DOHH2 (cell line): ENCODE data around the gene FNDC3B.

Experiments used
- H3F3A ChIP-seq: fragments of 200-600 bp; sonication (generic), shearing (Covaris generic); 2 replicates; pipeline ENCODE4 v1.6.0; 2016; ENCODE audit warnings: antibody characterized with exemption, mild to moderate bottlenecking; ENCODE audit not compliant: control insufficient read depth, insufficient read depth
- H3K27ac ChIP-seq: fragments of 200-600 bp; sonication (generic); 2 replicates; pipeline ENCODE4 v1.5.1; 2014; ENCODE audit warnings: low read depth, mild to moderate bottlenecking, low read length, moderate library complexity
- H3K27me3 ChIP-seq: fragments of 200-600 bp; sonication (generic); 2 replicates; pipeline ENCODE4 v1.6.1; 2014; ENCODE audit warnings: mild to moderate bottlenecking, low read length, mixed read lengths; ENCODE audit not compliant: control insufficient read depth
- H3K36me3 ChIP-seq: fragments of 200-600 bp; sonication (generic); 2 replicates; pipeline ENCODE4 v1.6.1; 2014; ENCODE audit warnings: mild to moderate bottlenecking, low read length, moderate library complexity, mixed read lengths; ENCODE audit not compliant: control insufficient read depth
- H3K4me1 ChIP-seq: fragments of 200-600 bp; sonication (generic); 2 replicates; pipeline ENCODE4 v1.6.1; 2014; ENCODE audit warnings: mild to moderate bottlenecking, low read length, mixed read lengths; ENCODE audit not compliant: control insufficient read depth
- H3K4me2 ChIP-seq: fragments of 200-600 bp; sonication (generic); 2 replicates; pipeline ENCODE4 v1.6.0; 2014; ENCODE audit warnings: mild to moderate bottlenecking, low read length, moderate library complexity
- H3K4me3 ChIP-seq: fragments of 200-600 bp; sonication (generic); 2 replicates; pipeline ENCODE4 v1.5.1; 2014; ENCODE audit warnings: mild to moderate bottlenecking, low read length, mixed read lengths
- H3K79me2 ChIP-seq: fragments of 200-600 bp; sonication (generic); 2 replicates; pipeline ENCODE4 v1.6.1; 2014; ENCODE audit warnings: mild to moderate bottlenecking, low read length, mixed read lengths; ENCODE audit not compliant: control insufficient read depth
- H3K9me2 ChIP-seq: fragments of 200-600 bp; sonication (generic); replicated peaks from 2 replicates; pipeline ENCODE4 v1.6.1; 2014; ENCODE audit warnings: mild to moderate bottlenecking, low read length, mixed read lengths; ENCODE audit not compliant: control insufficient read depth
- H3K9me3 ChIP-seq: fragments of 200-600 bp; sonication (generic); 2 replicates; pipeline ENCODE4 v1.6.1; 2014; ENCODE audit warnings: antibody characterized with exemption, low read length, mixed read lengths; ENCODE audit not compliant: control insufficient read depth, insufficient read depth
- H4K20me1 ChIP-seq: fragments of 200-600 bp; sonication (generic); 2 replicates; pipeline ENCODE4 v1.6.0; 2014; ENCODE audit warnings: low read depth, mild to moderate bottlenecking, antibody characterized with exemption, low read length, moderate library complexity; ENCODE audit not compliant: control insufficient read depth, insufficient read depth
- CTCF ChIP-seq: fragments of 200-600 bp; sonication (generic); IDR thresholded peaks from one replicate; pipeline ENCODE4 v1.5.1; 2014; ENCODE audit warnings: antibody characterized with exemption, mild to moderate bottlenecking, low read depth, low read length; ENCODE audit not compliant: poor library complexity, severe bottlenecking
- EZH2phosphoT487 ChIP-seq: fragments of 200-600 bp; sonication (generic); IDR thresholded peaks from 2 replicates; pipeline ENCODE4 v1.6.1; 2017; ENCODE audit warnings: borderline replicate concordance, mild to moderate bottlenecking, antibody characterized with exemption, low read length, moderate library complexity, mixed read lengths

The FNDC3B gene

GRCh38 chr3:172177803-172178316 lies 138.5 kb downstream of the FNDC3B start:
- H3K27ac ChIP-seq, result no peak overlapping the region

GRCh38 chr3:172179680-172180399 lies 140.5 kb downstream of the FNDC3B start:
- H3K4me2 ChIP-seq, result no peak overlapping the region
- no peaks in the 10 kb centered on the region for H3F3A ChIP-seq
- H3K27ac ChIP-seq, result no peak overlapping the region
- TF ChIP-seq EZH2phosphoT487 (no peak), CTCF (no peak)
- H3K79me2 ChIP-seq, result no peaks in the 10 kb centered on the region
- H4K20me1 ChIP-seq, result no peaks in the 10 kb centered on the region
- H3K27me3 ChIP-seq, result no peaks in the 10 kb centered on the region
- H3K9me2 ChIP-seq, result no peaks in the 10 kb centered on the region
- H3K4me1 ChIP-seq, result no peaks in the 10 kb centered on the region
- H3K36me3 ChIP-seq, result no peaks in the 10 kb centered on the region
- H3K4me3 ChIP-seq, result no peak overlapping the region
- H3K9me3 ChIP-seq, result no peaks in the 10 kb centered on the region

More at GRCh38 chr3:172177803-172178316, 138.5 kb downstream of the FNDC3B start:
- no peaks in the 10 kb centered on the region for H3K79me2 ChIP-seq
- no peaks in the 10 kb centered on the region for H3F3A ChIP-seq
- TF ChIP-seq CTCF, result no peak
- no peak for TF ChIP-seq EZH2phosphoT487
- no peaks in the 10 kb centered on the region for H4K20me1 ChIP-seq
- H3K4me3 ChIP-seq, result no peak overlapping the region
- no peaks in the 10 kb centered on the region for H3K9me2 ChIP-seq
- no peaks in the 10 kb centered on the region for H3K36me3 ChIP-seq
- H3K4me1 ChIP-seq, result no peaks in the 10 kb centered on the region
- H3K9me3 ChIP-seq, result no peaks in the 10 kb centered on the region
- H3K27me3 ChIP-seq, result no peaks in the 10 kb centered on the region
- no peak overlapping the region for H3K4me2 ChIP-seq

GRCh38 chr3:172180473-172180872 lies 141.1 kb downstream of the FNDC3B start:
- no peaks in the 10 kb centered on the region for H3K9me3 ChIP-seq
- H3K79me2 ChIP-seq, result no peaks in the 10 kb centered on the region
- no peak overlapping the region for H3K4me3 ChIP-seq
- H3F3A ChIP-seq, result no peaks in the 10 kb centered on the region
- H3K9me2 ChIP-seq, result no peaks in the 10 kb centered on the region
- H3K27me3 ChIP-seq, result no peaks in the 10 kb centered on the region
- TF ChIP-seq CTCF, result no peak
- TF ChIP-seq EZH2phosphoT487, result no peak
- no peak overlapping the region for H3K27ac ChIP-seq
- H3K36me3 ChIP-seq, result no peaks in the 10 kb centered on the region
- H4K20me1 ChIP-seq, result no peaks in the 10 kb centered on the region
- no peak overlapping the region for H3K4me2 ChIP-seq
- no peaks in the 10 kb centered on the region for H3K4me1 ChIP-seq
